Hepatocyte (in vitro differentiated cells): ENCODE results near the gene NRIP1. TPM values are rescaled to one million over a fixed set of nuclear protein-coding genes. Genes with fewer than 3 reads are reported as not detected.
"Not testable (repeated sequence)": the region's sequence is repeated elsewhere in the genome, so short reads cannot be mapped to it uniquely, and the experiment has no call there.

Experiments
- DNase-seq: peaks from one replicate; pipeline ENCODE4 v3.0.0-alpha.2; 2016; ENCODE audit warnings: low spot score
- H2AFZ ChIP-seq: fragments of 200-600 bp; sonication (generic); 2 replicates; pipeline ENCODE4 v1.6.0; 2016; ENCODE audit warnings: antibody characterized with exemption, mild to moderate bottlenecking
- H3K27ac ChIP-seq: fragments of 200-600 bp; sonication (generic); 2 replicates; pipeline ENCODE4 v1.5.1; 2016; ENCODE audit warnings: mild to moderate bottlenecking
- H3K27me3 ChIP-seq: fragments of 200-600 bp; sonication (generic); 2 replicates; pipeline ENCODE4 v1.6.1; 2016
- H3K36me3 ChIP-seq: fragments of 200-600 bp; sonication (generic); replicated peaks from 2 replicates; pipeline ENCODE4 v1.5.1; 2016; ENCODE audit warnings: low read depth; ENCODE audit not compliant: insufficient read depth
- H3K4me1 ChIP-seq: fragments of 200-600 bp; sonication (generic); 2 replicates; pipeline ENCODE4 v1.5.1; 2016; ENCODE audit warnings: mild to moderate bottlenecking, moderate library complexity; ENCODE audit not compliant: insufficient read depth
- H3K4me2 ChIP-seq: fragments of 200-600 bp; sonication (generic); 2 replicates; pipeline ENCODE4 v1.6.0; 2016
- H3K4me3 ChIP-seq: fragments of 200-600 bp; sonication (generic); 2 replicates; pipeline ENCODE4 v1.5.1; 2016; ENCODE audit warnings: mild to moderate bottlenecking
- H3K79me2 ChIP-seq: fragments of 200-600 bp; sonication (generic); 2 replicates; pipeline ENCODE4 v1.6.0; 2017; ENCODE audit warnings: mild to moderate bottlenecking
- H3K9me2 ChIP-seq: fragments of 200-600 bp; sonication (generic); replicated peaks from 2 replicates; pipeline ENCODE4 v1.6.0; 2017; ENCODE audit warnings: mild to moderate bottlenecking; ENCODE audit not compliant: insufficient read depth
- H3K9me3 ChIP-seq: fragments of 200-600 bp; sonication (generic); 2 replicates; pipeline ENCODE4 v1.5.1; 2016; ENCODE audit warnings: low read depth, mild to moderate bottlenecking
- H4K20me1 ChIP-seq: fragments of 200-600 bp; sonication (generic); 2 replicates; pipeline ENCODE4 v1.6.0; 2016; ENCODE audit warnings: mild to moderate bottlenecking; ENCODE audit not compliant: insufficient read depth, poor library complexity, severe bottlenecking
- CTCF ChIP-seq: fragments of 200-600 bp; sonication (generic); IDR thresholded peaks from 2 replicates; pipeline ENCODE4 v1.5.1; 2016; ENCODE audit warnings: antibody characterized with exemption, mild to moderate bottlenecking; ENCODE audit not compliant: poor library complexity
- EZH2 ChIP-seq: fragments of 200-600 bp; sonication (generic); IDR thresholded peaks from 2 replicates; pipeline ENCODE4 v1.6.1; 2016; ENCODE audit warnings: antibody characterized with exemption, mild to moderate bottlenecking, borderline replicate concordance
- EZH2phosphoT487 ChIP-seq: fragments of 200-600 bp; sonication (generic); IDR thresholded peaks from one replicate; pipeline ENCODE4 v1.6.1; 2018; ENCODE audit warnings: antibody characterized with exemption, mild to moderate bottlenecking, low read depth, moderate library complexity; ENCODE audit not compliant: unreplicated experiment, severe bottlenecking
- WGBS: methylation state at CpG from one replicate; pipeline ENCODE4 v1.1.6; 2016; ENCODE audit warnings: low lambda C conversion rate; ENCODE audit errors: missing lambda C conversion rate; 5-methylcytosine and 5-hydroxymethylcytosine counted together
- polyA plus RNA-seq: library from polyadenylated mRNA; unstranded; fragments of >200 nt; fragmentation: Nextera tagmentation; extraction: Ambion mirVana; gene quantifications from 2 replicates; pipeline ENCODE4 v1.2.1, GENCODE V29; 2016
- total RNA-seq: library from RNA; depleted of rRNA; stranded (reverse); fragments of >200 nt; gene quantifications from 2 replicates; pipeline ENCODE4 v1.2.3, GENCODE V29; 2014

NRIP1 gene
- total and polyA plus RNA-seq, 2 experiments from 2014 or later: 11.5 to 62.4 TPM

GRCh38 chr21:14942801-14943490, 121.9 kb downstream of the NRIP1 start:
- WGBS: 50% methylated on average over 2 of the region's 2 CpGs
- Histone ChIP-seq H3K27ac (no peak overlapping the region), H3K79me2 (no peaks in the 10 kb centered on the region), H3K9me2 (no peaks in the 10 kb centered on the region), H3K36me3 (no peaks in the 10 kb centered on the region), H4K20me1 (no peaks in the 10 kb centered on the region), H3K4me1 (no peaks in the 10 kb centered on the region), H3K9me3 (no peaks in the 10 kb centered on the region), H2AFZ (no peak overlapping the region), H3K4me3 (no peak overlapping the region), H3K4me2 (no peak overlapping the region), H3K27me3 (no peaks in the 10 kb centered on the region)
- TF ChIP-seq EZH2: no peak
- TF ChIP-seq EZH2phosphoT487: no peak
- TF ChIP-seq CTCF: no peak
- DNase-seq: no peak

- not testable (repeated sequence) for H3K36me3 ChIP-seq, H4K20me1 ChIP-seq, H3K4me1 ChIP-seq, H3K9me2 ChIP-seq, H3K9me3 ChIP-seq, H2AFZ ChIP-seq, H3K4me2 ChIP-seq, H3K27me3 ChIP-seq, H3K4me3 ChIP-seq, DNase-seq, H3K27ac ChIP-seq, H3K79me2 ChIP-seq
- 75% methylated on average over 13 of the region's 13 CpGs for WGBS
Measured at GRCh38 chr21:14927324-14927723, 137.5 kb downstream of the NRIP1 start.

- no peak overlapping the region for H3K27ac ChIP-seq
- H3K79me2 ChIP-seq: no peaks in the 10 kb centered on the region
- no peaks in the 10 kb centered on the region for H3K4me1 ChIP-seq
- no peak for DNase-seq
- H3K36me3 ChIP-seq: no peaks in the 10 kb centered on the region
- H3K9me2 ChIP-seq: no peaks in the 10 kb centered on the region
- H3K4me3 ChIP-seq: no peak overlapping the region
- no peak overlapping the region for H3K4me2 ChIP-seq
- H4K20me1 ChIP-seq: no peaks in the 10 kb centered on the region
- TF ChIP-seq EZH2phosphoT487: no peak
- H3K27me3 ChIP-seq: no peaks in the 10 kb centered on the region
- H2AFZ ChIP-seq: no peak overlapping the region
- no peaks in the 10 kb centered on the region for H3K9me3 ChIP-seq
- 68% methylated on average over 3 of the region's 3 CpGs for WGBS
Measured at GRCh38 chr21:14926186-14926585, 138.6 kb downstream of the NRIP1 start.

- Histone ChIP-seq H3K36me3 (no peaks in the 10 kb centered on the region), H3K4me3 (no peak overlapping the region), H2AFZ (no peak overlapping the region), H3K9me2 (no peaks in the 10 kb centered on the region), H3K4me2 (no peak overlapping the region), H4K20me1 (no peaks in the 10 kb centered on the region), H3K27ac (no peak overlapping the region), H3K4me1 (no peaks in the 10 kb centered on the region), H3K79me2 (no peaks in the 10 kb centered on the region), H3K9me3 (no peaks in the 10 kb centered on the region), H3K27me3 (no peaks in the 10 kb centered on the region)
- no peak for TF ChIP-seq EZH2phosphoT487
- TF ChIP-seq EZH2: no peak
- no peak for TF ChIP-seq CTCF
- WGBS: 79% methylated on average over 1 of the region's 1 CpG
- no peak for DNase-seq
Measured at GRCh38 chr21:14923468-14923867, 141.3 kb downstream of the NRIP1 start.
